Endothelial cell of umbilical vein (primary cell): Measurements from ENCODE around the gene SMOC1. TPM values are rescaled to one million over a fixed set of nuclear protein-coding genes. Genes with fewer than 3 reads are reported as not detected.

ENCODE experiments used
- BruUV-seq: library from RNA; stranded (reverse); fragments of 400-500 nt; replicated peaks from 2 replicates; lab custom pipeline; 2021; lab: Mats Ljungman, UMichigan
- CTCF ChIA-PET: fragments of 300-600, 350-600 bp; sonication (Branson Sonifier 250); formaldehyde crosslinking; loops from one replicate; lab custom pipeline; 2021; ENCODE audit warnings: antibody characterized with exemption, inconsistent platforms; lab: Charles Lee
- POLR2A ChIA-PET: fragments of 300-600, 350-600 bp; sonication (Branson Sonifier 250); formaldehyde crosslinking; loops from one replicate; lab custom pipeline; 2021; ENCODE audit warnings: antibody characterized with exemption, inconsistent platforms; lab: Charles Lee
- DNase-seq: peaks from one replicate; pipeline ENCODE4 v3.0.0-alpha.2; 2011; ENCODE audit warnings: low read depth, low spot score
- FAIRE-seq: peaks from 2 replicates; lab custom pipeline; 2011; peaks lifted over from hg19 to GRCh38; lab: Jason Lieb, UNC
- H2AFZ ChIP-seq: 2 replicates; pipeline ENCODE4 v1.6.0; 2012; ENCODE audit warnings: low read depth, low read length, control low read depth, inconsistent platforms
- H3K27ac ChIP-seq: 2 replicates; pipeline ENCODE4 v1.5.1; 2011; ENCODE audit warnings: low read depth, mild to moderate bottlenecking, control low read depth, low read length, moderate library complexity; ENCODE audit not compliant: insufficient read depth
- H3K27me3 ChIP-seq, 2 experiments: 2 replicates each; pipeline versions ENCODE4 v1.6.0 to v1.6.1; 2011; ENCODE audit warnings: low read length in 2 of 2, mixed read lengths in 1 of 2; ENCODE audit not compliant: control insufficient read depth in 2 of 2, insufficient read depth in 2 of 2
- H3K36me3 ChIP-seq, 2 experiments: 2 replicates in 1 of 2; 3 replicates in 1 of 2; pipeline ENCODE4 v1.5.1; 2011; ENCODE audit warnings: low read length in 2 of 2, mild to moderate bottlenecking in 1 of 2, moderate library complexity in 1 of 2; ENCODE audit not compliant: control insufficient read depth in 2 of 2, insufficient read depth in 2 of 2; ENCODE audit errors: extremely low read depth in 1 of 2
- H3K4me1 ChIP-seq: 3 replicates; pipeline ENCODE4 v1.5.1; 2011; ENCODE audit warnings: mild to moderate bottlenecking, low read length; ENCODE audit not compliant: control insufficient read depth, insufficient read depth; ENCODE audit errors: extremely low read depth
- H3K4me2 ChIP-seq: 2 replicates; pipeline ENCODE4 v1.6.1; 2011; ENCODE audit warnings: low read length, control low read depth, mixed read lengths; ENCODE audit not compliant: insufficient read depth
- H3K4me3 ChIP-seq, 3 experiments: fragments of 200-600 bp in 1 of 3; sonication (generic), shearing (Covaris generic) in 1 of 3; replicated peaks in 1 of 3; 2 replicates each; pipeline ENCODE4 v1.5.1; 2011 to 2016; ENCODE audit warnings: control low read depth in 3 of 3, low read length in 3 of 3, mild to moderate bottlenecking in 2 of 3, inconsistent platforms in 1 of 3, low read depth in 1 of 3, moderate library complexity in 1 of 3; ENCODE audit not compliant: insufficient read depth in 1 of 3
- H3K79me2 ChIP-seq: 2 replicates; pipeline ENCODE4 v1.6.0; 2012; ENCODE audit warnings: low read length, inconsistent platforms; ENCODE audit not compliant: control insufficient read depth, insufficient read depth
- H3K9ac ChIP-seq: replicated peaks from 2 replicates; pipeline ENCODE3; 2011; ENCODE audit warnings: low read length, control low read depth; ENCODE audit not compliant: insufficient read depth; ENCODE audit errors: extremely low read depth
- H3K9me1 ChIP-seq: replicated peaks from 3 replicates; pipeline ENCODE4 v1.6.0; 2011; ENCODE audit warnings: mild to moderate bottlenecking, low read length; ENCODE audit not compliant: control insufficient read depth, insufficient read depth; ENCODE audit errors: extremely low read depth
- H3K9me3 ChIP-seq: replicated peaks from 2 replicates; pipeline ENCODE4 v1.5.1; 2012; ENCODE audit warnings: low read length, inconsistent platforms; ENCODE audit not compliant: control insufficient read depth, insufficient read depth
- H4K20me1 ChIP-seq: replicated peaks from 2 replicates; pipeline ENCODE3; 2011; ENCODE audit warnings: mild to moderate bottlenecking, low read length; ENCODE audit not compliant: control insufficient read depth, insufficient read depth; ENCODE audit errors: extremely low read depth
- EZH2 ChIP-seq: IDR thresholded peaks from 2 replicates; pipeline ENCODE4 v1.6.1; 2012; ENCODE audit warnings: borderline replicate concordance, low read depth, mild to moderate bottlenecking, moderate library complexity, low read length, inconsistent platforms; ENCODE audit not compliant: severe bottlenecking
- GATA2 ChIP-seq: IDR thresholded peaks from 2 replicates; pipeline ENCODE4 v1.7.0; 2011; ENCODE audit warnings: low read depth, mild to moderate bottlenecking, moderate library complexity, mixed read lengths, low read length; ENCODE audit not compliant: insufficient read length, insufficient read depth
- JUN ChIP-seq: IDR thresholded peaks from 2 replicates; pipeline ENCODE4 v1.6.1; 2011; ENCODE audit warnings: borderline replicate concordance, low read depth; ENCODE audit not compliant: insufficient read length, insufficient read depth
- MYC ChIP-seq: IDR thresholded peaks from one replicate; pipeline ENCODE4 v1.6.1; 2011; ENCODE audit warnings: mild to moderate bottlenecking, low read depth, low read length
- POLR2A ChIP-seq: IDR thresholded peaks from 2 replicates; pipeline ENCODE4 v1.6.1; 2012; ENCODE audit warnings: low read depth, mild to moderate bottlenecking, control low read depth, low read length
- POLR2AphosphoS5 ChIP-seq: IDR thresholded peaks from 2 replicates; pipeline ENCODE4 v1.6.1; 2012; ENCODE audit warnings: low read depth, mild to moderate bottlenecking, control low read depth, low read length, moderate library complexity; ENCODE audit not compliant: insufficient read depth
- dilution Hi-C: fragments of 300-500 bp; cut with MboI; formaldehyde crosslinking; loops from one replicate; pipeline ENCODE4 v1.15.0; 2019; ENCODE audit warnings: low sequenced_read_pairs; ENCODE audit not compliant: extremely low pct_ligation_motif_present
- intact Hi-C: fragments of 100-400 bp; cut with micrococcal nuclease; formaldehyde crosslinking; loops from one replicate; pipeline ENCODE4 v1.10.0; 2022
- polyA plus RNA-seq, 4 experiments: library from polyadenylated mRNA; depleted of rRNA in 3 of 4; stranded (reverse) in 3 of 4; unstranded in 1 of 4; fragments of >200 nt; gene quantifications; 2 replicates each; pipeline versions ENCODE4 v1.2.1 to v1.2.3, GENCODE V29; 2011 to 2012; ENCODE audit warnings: missing spikeins in 1 of 4
- total RNA-seq: library from RNA; stranded (reverse); gene quantifications from 2 replicates; pipeline ENCODE4 v1.2.3, GENCODE V29; 2021
- TF ChIP-seq, protein P1 (sequence below): IDR thresholded peaks from 2 replicates; pipeline ENCODE4 v1.6.1; 2011; ENCODE audit not compliant: insufficient read depth, insufficient read length
- TF ChIP-seq, protein P2 (sequence below), 2 donors: IDR thresholded peaks; 1 replicate in 1 of 2; 2 replicates in 1 of 2; pipeline ENCODE4 v1.5.1; 2011; ENCODE audit warnings: low read length in 2 of 2, mild to moderate bottlenecking in 2 of 2, moderate library complexity in 2 of 2, control low read depth in 1 of 2, inconsistent platforms in 1 of 2, low read depth in 1 of 2; ENCODE audit not compliant: insufficient read depth in 1 of 2; ENCODE audit errors: extremely low read depth in 1 of 2

SMOC1 gene
- total and polyA plus RNA-seq, 2 donors (not counting 3 experiments of a cell fraction or from before 2014, with no cell fraction given): 0.97 to 1.1 TPM

DNA sequence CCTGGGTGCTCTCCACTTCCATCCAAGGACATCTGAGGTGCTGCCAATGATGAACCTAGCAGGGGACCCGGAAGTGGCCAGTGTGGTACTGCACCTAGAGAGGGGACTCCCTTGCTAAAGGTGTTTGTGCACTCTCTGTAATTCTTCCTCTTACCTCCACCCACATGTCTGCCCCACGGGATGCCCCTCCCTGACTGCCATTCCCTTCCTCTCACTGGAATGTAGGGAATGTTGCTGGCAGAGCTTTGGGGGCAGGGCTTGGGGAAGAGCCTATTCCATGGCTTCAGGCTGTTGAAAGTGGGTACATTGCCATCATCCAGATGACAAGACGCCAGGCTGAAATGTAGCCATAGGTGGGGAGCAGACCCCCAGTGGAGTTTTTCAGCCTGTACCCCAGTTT is 153.2 kb downstream of the SMOC1 start:
- no peaks in the 10 kb centered on the region for H4K20me1 ChIP-seq
- no peaks in the 10 kb centered on the region for H3K9me3 ChIP-seq
- no peaks in the 10 kb centered on the region for H3K9me1 ChIP-seq
- no peak overlapping the region for H3K4me2 ChIP-seq
- no peak overlapping the region for H3K4me3 ChIP-seq
- ChIA-PET POLR2A (no interaction called here), CTCF (interaction anchor here (1.2 to 1.4 kb wide), 3 partner anchors 55 to 302 kb away, joined by 3 to 5 read pairs (median 4); no protein-coding TSS in a partner anchor)
- no TSS peak for BruUV-seq
- H3K4me1 ChIP-seq: no peaks in the 10 kb centered on the region
- no peaks in the 10 kb centered on the region for H3K27me3 ChIP-seq
- intact Hi-C loops (no loop called here), dilution Hi-C loops (no loop called here)
- H3K27ac ChIP-seq: no peak overlapping the region
- DNase-seq: no peak
- no peak overlapping the region for H2AFZ ChIP-seq
- H3K9ac ChIP-seq: no peak overlapping the region
- no peaks in the 10 kb centered on the region for H3K79me2 ChIP-seq
- no peaks in the 10 kb centered on the region for H3K36me3 ChIP-seq
- no peak for FAIRE-seq
- TF ChIP-seq JUN: no peak
- no peak for TF ChIP-seq MYC
- TF ChIP-seq POLR2AphosphoS5: no peak
- TF ChIP-seq, protein P1, sequence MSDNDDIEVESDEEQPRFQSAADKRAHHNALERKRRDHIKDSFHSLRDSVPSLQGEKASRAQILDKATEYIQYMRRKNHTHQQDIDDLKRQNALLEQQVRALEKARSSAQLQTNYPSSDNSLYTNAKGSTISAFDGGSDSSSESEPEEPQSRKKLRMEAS: no peak
- TF ChIP-seq POLR2A: no peak
- TF ChIP-seq, protein P2, sequence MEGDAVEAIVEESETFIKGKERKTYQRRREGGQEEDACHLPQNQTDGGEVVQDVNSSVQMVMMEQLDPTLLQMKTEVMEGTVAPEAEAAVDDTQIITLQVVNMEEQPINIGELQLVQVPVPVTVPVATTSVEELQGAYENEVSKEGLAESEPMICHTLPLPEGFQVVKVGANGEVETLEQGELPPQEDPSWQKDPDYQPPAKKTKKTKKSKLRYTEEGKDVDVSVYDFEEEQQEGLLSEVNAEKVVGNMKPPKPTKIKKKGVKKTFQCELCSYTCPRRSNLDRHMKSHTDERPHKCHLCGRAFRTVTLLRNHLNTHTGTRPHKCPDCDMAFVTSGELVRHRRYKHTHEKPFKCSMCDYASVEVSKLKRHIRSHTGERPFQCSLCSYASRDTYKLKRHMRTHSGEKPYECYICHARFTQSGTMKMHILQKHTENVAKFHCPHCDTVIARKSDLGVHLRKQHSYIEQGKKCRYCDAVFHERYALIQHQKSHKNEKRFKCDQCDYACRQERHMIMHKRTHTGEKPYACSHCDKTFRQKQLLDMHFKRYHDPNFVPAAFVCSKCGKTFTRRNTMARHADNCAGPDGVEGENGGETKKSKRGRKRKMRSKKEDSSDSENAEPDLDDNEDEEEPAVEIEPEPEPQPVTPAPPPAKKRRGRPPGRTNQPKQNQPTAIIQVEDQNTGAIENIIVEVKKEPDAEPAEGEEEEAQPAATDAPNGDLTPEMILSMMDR (IDR thresholded peaks at IDR 0.05; ENCODE audit: extremely low read depth in 1 of 2, insufficient read depth in 1 of 2, low read depth in 1 of 2, low read length in 2 of 2): no peak
- TF ChIP-seq GATA2: no peak
- no peak for TF ChIP-seq EZH2
